Muscle of back (tissue), 11 donors: ENCODE results near the gene NUBP2. TPM values are rescaled to one million over a fixed set of nuclear protein-coding genes. Genes with fewer than 3 reads are reported as not detected.

Source experiments
- DNase-seq, 3 donors: peaks; one replicate each; pipeline versions ENCODE4 v3.0.0 to v3.0.0-alpha.2; 2013
- polyA plus RNA-seq, 10 donors: library from polyadenylated mRNA; unstranded; fragments of 120-200 nt; gene quantifications; one replicate each; pipeline ENCODE4 v1.2.1, GENCODE V29; 2013; ENCODE audit not compliant: insufficient read length in 10 of 10

NUBP2 gene
- polyA plus RNA-seq, 10 donors, result 28.6 to 49.6 (median 35.7) TPM

- DNase-seq, result no peak
Observed at GRCh38 chr16:1752853-1753252, 29.9 kb upstream of the NUBP2 start.

- no peak for DNase-seq
Observed at GRCh38 chr16:1754204-1754603, 28.6 kb upstream of the NUBP2 start.

GRCh38 chr16:1757714-1758461, 24.9 kb upstream of the NUBP2 start:
- DNase-seq, result no peak

DNA sequence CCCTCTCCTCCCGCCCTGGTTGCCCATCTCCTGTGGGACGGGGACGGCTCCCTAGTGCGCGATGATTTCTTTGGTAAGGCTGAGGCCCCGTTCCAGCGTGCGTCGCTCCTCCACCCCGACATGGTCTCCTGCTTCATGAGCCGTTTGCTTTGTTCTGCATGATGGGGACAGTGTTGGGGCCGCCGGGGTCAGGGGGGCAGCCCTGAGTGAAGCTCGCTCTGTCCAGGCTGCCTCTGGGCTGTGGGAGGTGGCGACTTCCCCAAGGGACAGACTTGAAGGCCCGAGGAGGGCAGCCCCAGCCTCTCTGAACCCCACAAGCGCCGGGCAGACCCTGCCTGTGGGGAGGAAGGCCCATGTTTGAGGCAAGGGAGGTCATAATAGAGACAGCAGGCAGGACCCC, 23.8 kb upstream of the NUBP2 start:
- no peak for DNase-seq

GRCh38 chr16:1759511-1759910, 23.2 kb upstream of the NUBP2 start:
- no peak for DNase-seq

- DNase-seq, result no peak
Observed at GRCh38 chr16:1760911-1761310, 21.8 kb upstream of the NUBP2 start.

DNA sequence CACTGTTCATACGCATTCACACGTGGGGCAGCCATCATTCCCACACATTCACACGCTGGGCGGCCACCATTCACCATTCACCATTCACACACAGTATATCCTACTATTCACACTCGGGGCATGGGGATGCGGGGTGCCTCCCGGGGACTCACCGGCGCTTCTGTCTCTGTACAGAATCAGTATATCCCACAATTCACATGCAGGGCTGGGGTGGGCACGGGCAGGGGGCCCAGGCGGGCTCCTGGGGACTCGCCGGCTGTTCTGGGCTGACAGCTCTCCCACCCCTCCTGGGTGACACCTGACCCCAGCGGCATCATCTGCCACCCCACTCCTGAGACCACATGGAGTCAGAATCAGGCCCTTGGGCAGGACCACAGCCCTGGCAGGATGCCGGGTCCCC, 21.0 kb upstream of the NUBP2 start:
- no peak for DNase-seq

GRCh38 chr16:1762196-1762878, 20.4 kb upstream of the NUBP2 start:
- DNase-seq, result no peak

DNA sequence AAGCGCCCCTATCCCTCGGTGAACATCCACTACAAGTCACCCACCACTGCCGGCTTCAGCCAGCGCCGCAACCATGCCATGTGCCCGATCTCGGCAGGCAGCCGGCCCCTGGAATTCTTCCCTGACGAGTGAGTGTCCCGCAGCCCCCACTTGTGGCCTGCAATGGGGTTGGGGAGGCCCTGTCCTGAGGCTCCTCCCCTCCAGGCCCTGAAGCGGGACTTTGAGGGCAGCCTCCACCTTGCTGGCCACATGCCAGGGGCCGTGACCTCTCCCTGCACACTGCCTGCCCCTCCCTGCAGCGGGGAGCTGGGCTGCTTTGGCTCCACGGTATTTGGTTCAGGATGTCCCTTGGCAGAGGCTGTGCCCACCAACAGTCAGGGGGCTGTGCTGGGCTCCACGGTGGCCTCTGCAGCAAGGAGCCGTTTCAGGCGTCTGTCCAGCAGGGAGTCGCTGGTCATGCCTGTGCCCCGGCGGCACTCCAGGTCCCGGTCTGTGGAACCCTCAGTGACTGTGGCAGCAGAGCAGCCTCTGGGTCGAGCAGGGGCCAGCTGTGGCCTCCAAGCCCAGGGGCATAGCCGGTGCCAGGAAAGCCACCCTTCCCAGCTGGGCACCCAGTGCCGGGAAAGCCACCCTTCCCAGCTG, 19.8 kb upstream of the NUBP2 start:
- no peak for DNase-seq

- peak in 1 of 3 donors; percentile 55 for DNase-seq
Observed at GRCh38 chr16:1763521-1764511, 18.9 kb upstream of the NUBP2 start.

GRCh38 chr16:1764971-1765370, 17.8 kb upstream of the NUBP2 start:
- no peak for DNase-seq

DNA sequence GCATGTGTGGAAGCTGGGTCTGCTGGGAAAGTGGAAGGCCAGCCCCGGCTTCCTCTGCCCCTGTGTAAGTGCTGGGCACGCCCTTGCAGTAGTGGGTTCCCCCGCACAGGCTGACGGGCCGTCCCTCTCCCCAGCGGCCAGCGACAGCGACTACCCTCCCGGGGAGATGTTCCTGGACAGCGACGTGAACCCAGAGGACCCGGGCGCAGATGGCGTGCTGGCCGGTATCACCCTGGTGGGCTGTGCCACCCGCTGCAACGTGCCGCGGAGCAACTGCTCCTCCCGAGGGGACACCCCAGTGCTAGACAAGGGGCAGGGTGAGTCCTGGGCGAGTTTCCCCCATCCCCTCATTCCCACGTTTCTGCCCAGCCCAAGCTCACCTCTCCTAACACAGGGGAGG, 16.9 kb upstream of the NUBP2 start:
- DNase-seq, result no peak

- no peak for DNase-seq
Observed at GRCh38 chr16:1766231-1766630, 16.5 kb upstream of the NUBP2 start.

- DNase-seq, result no peak
Observed at GRCh38 chr16:1766701-1767100, 16.1 kb upstream of the NUBP2 start.

DNA sequence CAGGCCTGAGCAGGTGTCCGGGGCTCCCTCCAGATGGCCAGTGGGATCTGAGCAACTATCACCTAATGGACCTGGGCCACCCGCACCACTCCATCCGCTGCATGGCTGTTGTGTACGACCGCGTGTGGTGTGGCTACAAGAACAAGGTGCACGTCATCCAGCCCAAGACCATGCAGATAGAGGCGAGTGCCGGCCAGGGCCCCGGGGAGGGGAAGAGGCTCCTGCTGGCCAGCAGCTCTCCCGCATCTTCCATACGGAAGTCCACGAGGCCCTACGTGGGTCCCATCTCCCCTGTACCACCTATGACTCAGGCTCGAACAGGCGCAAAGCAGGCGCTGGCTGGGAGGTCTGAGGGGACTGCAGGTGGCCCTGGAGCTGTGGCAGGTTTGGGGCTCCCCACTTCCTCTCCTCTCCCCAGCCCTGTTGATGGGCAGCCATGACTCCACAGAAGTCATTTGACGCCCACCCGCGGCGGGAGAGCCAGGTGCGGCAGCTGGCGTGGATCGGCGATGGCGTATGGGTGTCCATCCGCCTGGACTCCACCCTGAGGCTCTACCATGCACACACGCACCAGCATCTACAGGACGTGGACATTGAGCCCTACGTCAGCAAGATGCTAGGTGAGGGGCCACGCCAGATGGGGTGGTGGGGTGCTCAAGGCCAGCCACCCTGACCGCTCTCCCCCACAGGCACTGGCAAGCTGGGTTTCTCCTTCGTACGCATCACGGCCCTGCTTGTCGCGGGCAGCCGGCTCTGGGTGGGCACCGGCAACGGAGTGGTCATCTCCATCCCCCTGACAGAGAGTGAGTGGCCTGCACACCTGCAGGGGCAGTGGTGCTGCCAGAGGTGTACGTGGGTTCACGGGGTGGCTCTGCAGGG, 15.4 kb upstream of the NUBP2 start:
- DNase-seq, result no peak

DNA sequence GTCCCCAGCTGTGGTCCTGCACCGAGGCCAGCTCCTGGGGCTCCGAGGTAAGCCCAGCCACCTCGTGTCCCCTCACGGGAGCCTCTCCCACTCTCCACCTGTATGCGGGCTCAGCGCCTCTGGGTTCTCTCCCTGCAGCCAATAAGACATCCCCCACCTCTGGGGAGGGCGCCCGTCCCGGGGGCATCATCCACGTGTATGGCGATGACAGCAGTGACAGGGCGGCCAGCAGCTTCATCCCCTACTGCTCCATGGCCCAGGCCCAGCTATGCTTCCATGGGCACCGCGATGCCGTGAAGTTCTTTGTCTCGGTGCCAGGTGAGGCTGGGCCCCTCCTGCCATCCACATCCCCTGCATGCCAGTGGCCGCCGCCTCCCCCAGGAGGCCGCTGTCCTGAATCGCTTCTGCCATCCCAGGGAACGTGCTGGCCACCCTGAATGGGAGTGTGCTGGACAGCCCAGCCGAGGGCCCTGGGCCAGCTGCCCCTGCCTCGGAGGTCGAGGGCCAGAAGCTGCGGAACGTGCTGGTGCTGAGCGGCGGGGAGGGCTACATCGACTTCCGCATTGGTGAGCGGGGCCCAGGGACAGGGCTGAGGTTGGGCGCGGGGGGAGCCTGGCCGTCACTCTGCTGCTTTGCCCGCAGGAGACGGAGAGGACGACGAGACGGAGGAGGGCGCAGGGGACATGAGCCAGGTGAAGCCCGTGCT, 14.5 kb upstream of the NUBP2 start:
- DNase-seq, result no peak

DNA sequence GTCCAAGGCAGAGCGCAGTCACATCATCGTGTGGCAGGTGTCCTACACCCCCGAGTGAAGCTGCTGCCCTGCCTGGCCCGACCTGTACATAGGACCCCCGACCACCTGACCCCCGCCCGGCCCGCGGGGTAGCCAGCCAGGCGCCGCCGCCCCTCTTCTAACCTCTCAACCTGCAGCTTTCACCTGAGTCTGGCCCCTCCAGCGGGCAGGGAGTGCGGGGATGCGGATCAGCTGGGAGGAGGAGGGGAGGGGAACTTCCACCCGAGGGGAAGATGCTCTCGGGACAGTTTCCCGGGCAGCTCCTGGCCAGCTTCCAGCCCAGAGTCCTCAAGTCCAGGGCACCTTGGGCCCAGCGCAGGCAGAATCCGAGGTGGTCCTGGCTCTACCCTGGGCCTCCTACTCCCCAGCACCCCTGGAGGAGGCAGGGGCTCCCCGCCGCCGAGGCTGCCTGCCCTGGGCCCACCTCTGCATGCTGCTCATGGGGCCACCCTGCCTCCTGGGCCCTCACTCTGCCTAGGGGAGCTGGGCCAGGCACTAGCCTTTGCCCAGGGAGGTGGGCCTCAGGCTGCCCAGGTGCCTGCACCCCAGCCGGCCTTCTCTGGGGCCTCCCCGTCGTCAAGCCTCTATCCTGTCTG, 13.9 kb upstream of the NUBP2 start:
- no peak for DNase-seq

- DNase-seq, result no peak
Observed at GRCh38 chr16:1769402-1770300, 13.1 kb upstream of the NUBP2 start.
